ENCODE data around the gene BICRAL.
A peak's percentile ranks its signal among the peaks of the same experiment; 100 is the strongest.
"Not testable (repeated sequence)": the region's sequence is repeated elsewhere in the genome, so short reads cannot be mapped to it uniquely, and the experiment has no call there.

DNA sequence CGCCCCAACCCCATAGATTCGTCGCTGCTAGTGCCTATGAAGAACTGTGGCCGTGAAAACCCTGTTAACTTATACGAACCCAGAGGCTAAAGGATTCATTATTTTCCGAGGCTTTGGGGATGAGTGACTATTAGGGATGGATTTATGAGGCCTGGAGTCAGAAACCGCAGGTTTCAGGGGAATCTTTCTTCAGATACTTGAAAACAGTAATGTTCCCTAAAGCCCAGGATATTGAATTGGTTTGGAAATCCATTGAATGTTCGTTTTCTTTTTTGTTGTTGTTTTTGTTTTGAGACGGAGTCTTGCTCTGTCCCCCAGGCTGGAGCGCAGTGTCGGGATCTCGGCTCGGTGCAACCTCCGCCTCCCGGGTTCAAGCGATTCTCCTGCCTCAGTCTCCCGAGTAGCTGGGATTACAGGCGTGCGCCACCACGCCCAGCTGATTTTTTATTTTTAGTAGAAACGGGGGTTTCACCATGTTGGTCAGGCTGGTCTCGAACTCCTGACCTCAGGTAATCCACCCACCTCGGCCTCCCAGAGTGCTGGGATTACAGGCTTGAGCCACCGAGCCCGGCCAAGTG is 98.5 kb downstream of the BICRAL start:
- TF ChIP-seq, protein P1, sequence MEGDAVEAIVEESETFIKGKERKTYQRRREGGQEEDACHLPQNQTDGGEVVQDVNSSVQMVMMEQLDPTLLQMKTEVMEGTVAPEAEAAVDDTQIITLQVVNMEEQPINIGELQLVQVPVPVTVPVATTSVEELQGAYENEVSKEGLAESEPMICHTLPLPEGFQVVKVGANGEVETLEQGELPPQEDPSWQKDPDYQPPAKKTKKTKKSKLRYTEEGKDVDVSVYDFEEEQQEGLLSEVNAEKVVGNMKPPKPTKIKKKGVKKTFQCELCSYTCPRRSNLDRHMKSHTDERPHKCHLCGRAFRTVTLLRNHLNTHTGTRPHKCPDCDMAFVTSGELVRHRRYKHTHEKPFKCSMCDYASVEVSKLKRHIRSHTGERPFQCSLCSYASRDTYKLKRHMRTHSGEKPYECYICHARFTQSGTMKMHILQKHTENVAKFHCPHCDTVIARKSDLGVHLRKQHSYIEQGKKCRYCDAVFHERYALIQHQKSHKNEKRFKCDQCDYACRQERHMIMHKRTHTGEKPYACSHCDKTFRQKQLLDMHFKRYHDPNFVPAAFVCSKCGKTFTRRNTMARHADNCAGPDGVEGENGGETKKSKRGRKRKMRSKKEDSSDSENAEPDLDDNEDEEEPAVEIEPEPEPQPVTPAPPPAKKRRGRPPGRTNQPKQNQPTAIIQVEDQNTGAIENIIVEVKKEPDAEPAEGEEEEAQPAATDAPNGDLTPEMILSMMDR (conservative IDR thresholded peaks at IDR 0.05; ENCODE audit: low read depth, low read length) = 0 out of 2 replicates have a peak, but pooled peaks have one; percentile 6
- TF ChIP-seq EZH2 (IDR thresholded peaks at IDR 0.05; ENCODE audit: borderline replicate concordance, low read depth, low read length, poor library complexity, severe bottlenecking) = not testable (repeated sequence)

All from A673 (cell line).